RWPE2 (cell line): ENCODE results near the gene IL1R2.

ENCODE experiments used
- ATAC-seq: fragments of 200-7000 bp; cut with Tn5 transposase; 3 replicates; pipeline ENCODE4 v1.9.1; 2021; ENCODE audit warnings: low read depth
- DNase-seq: peaks from one replicate; pipeline ENCODE4 v3.0.0-alpha.2; 2020; ENCODE audit warnings: low spot score
- H3K27ac ChIP-seq: fragments of 450-650 bp; 2 replicates; pipeline ENCODE4 v1.5.1; 2017; ENCODE audit warnings: mild to moderate bottlenecking; ENCODE audit not compliant: poor library complexity, severe bottlenecking
- H3K27me3 ChIP-seq: fragments of 250-450 bp; sonication (Bioruptor Pico); 2 replicates; pipeline ENCODE4 v1.5.1; 2021; ENCODE audit warnings: mild to moderate bottlenecking, moderate library complexity; ENCODE audit not compliant: insufficient read depth, poor library complexity, severe bottlenecking
- H3K36me3 ChIP-seq: fragments of 250-450 bp; sonication (Bioruptor Pico); 2 replicates; pipeline ENCODE4 v1.5.1; 2020; ENCODE audit warnings: low read depth, mild to moderate bottlenecking, moderate library complexity
- H3K4me1 ChIP-seq: fragments of 250-450 bp; sonication (Bioruptor Pico); 2 replicates; pipeline ENCODE4 v1.5.1; 2021; ENCODE audit warnings: mild to moderate bottlenecking, moderate library complexity; ENCODE audit not compliant: insufficient read depth, poor library complexity, severe bottlenecking
- H3K4me3 ChIP-seq: fragments of 250-450 bp; sonication (Bioruptor Pico); 2 replicates; pipeline ENCODE4 v1.5.1; 2021; ENCODE audit warnings: mild to moderate bottlenecking, moderate library complexity; ENCODE audit not compliant: severe bottlenecking
- H3K9me3 ChIP-seq: fragments of 250-450 bp; sonication (Bioruptor Pico); 2 replicates; pipeline ENCODE4 v1.5.1; 2021; ENCODE audit warnings: mild to moderate bottlenecking, moderate library complexity; ENCODE audit not compliant: severe bottlenecking
- CTCF ChIP-seq: fragments of 450-650 bp; IDR thresholded peaks from one replicate; pipeline ENCODE4 v1.5.1; 2017; ENCODE audit warnings: mild to moderate bottlenecking, moderate library complexity; ENCODE audit not compliant: poor library complexity, severe bottlenecking

The IL1R2 gene

GRCh38 chr2:102048465-102048864, 56.7 kb downstream of the IL1R2 start:
- no peak overlapping the region for H3K4me3 ChIP-seq
- ATAC-seq (no peak), DNase-seq (no peak)
- no peaks in the 10 kb centered on the region for H3K4me1 ChIP-seq
- no peaks in the 10 kb centered on the region for H3K9me3 ChIP-seq
- TF ChIP-seq CTCF, result no peak
- H3K36me3 ChIP-seq, result no peaks in the 10 kb centered on the region
- H3K27me3 ChIP-seq, result no peaks in the 10 kb centered on the region
- no peak overlapping the region for H3K27ac ChIP-seq

GRCh38 chr2:102049756-102050443, 58.1 kb downstream of the IL1R2 start:
- H3K4me3 ChIP-seq, result no peak overlapping the region
- no peak for TF ChIP-seq CTCF
- ATAC-seq, result no peak

GRCh38 chr2:102050854-102051391, 59.2 kb downstream of the IL1R2 start:
- Histone ChIP-seq H3K27me3 (no peaks in the 10 kb centered on the region), H3K9me3 (no peaks in the 10 kb centered on the region), H3K4me1 (no peaks in the 10 kb centered on the region), H3K36me3 (no peaks in the 10 kb centered on the region), H3K4me3 (no peak overlapping the region), H3K27ac (no peak overlapping the region)
- ATAC-seq, result no peak
- DNase-seq, result no peak
- no peak for TF ChIP-seq CTCF

More at GRCh38 chr2:102049756-102050443, 58.1 kb downstream of the IL1R2 start:
- DNase-seq, result no peak
- H3K4me1 ChIP-seq, result no peaks in the 10 kb centered on the region
- H3K27me3 ChIP-seq, result no peaks in the 10 kb centered on the region
- H3K27ac ChIP-seq, result no peak overlapping the region
- no peaks in the 10 kb centered on the region for H3K36me3 ChIP-seq
- no peaks in the 10 kb centered on the region for H3K9me3 ChIP-seq

- no peaks in the 10 kb centered on the region for H3K9me3 ChIP-seq
- H3K36me3 ChIP-seq, result no peaks in the 10 kb centered on the region
- H3K27me3 ChIP-seq, result no peaks in the 10 kb centered on the region
- H3K4me3 ChIP-seq, result no peak overlapping the region
- H3K27ac ChIP-seq, result no peak overlapping the region
- no peak for DNase-seq
- no peak for TF ChIP-seq CTCF
- H3K4me1 ChIP-seq, result no peaks in the 10 kb centered on the region
- ATAC-seq, result no peak
Observed at GRCh38 chr2:102051692-102052277, 60.0 kb downstream of the IL1R2 start.

- Histone ChIP-seq H3K4me3 (no peak overlapping the region), H3K36me3 (no peaks in the 10 kb centered on the region), H3K9me3 (no peaks in the 10 kb centered on the region), H3K27me3 (no peaks in the 10 kb centered on the region), H3K27ac (no peak overlapping the region), H3K4me1 (no peaks in the 10 kb centered on the region)
- no peak for DNase-seq
- no peak for ATAC-seq
- TF ChIP-seq CTCF, result no peak
Observed at GRCh38 chr2:102052365-102052764, 60.6 kb downstream of the IL1R2 start.
